WI38 (cell line): ENCODE measurements around the gene MZF1.

Source experiments
- H3K4me3 ChIP-seq: 2 replicates; pipeline ENCODE4 v1.5.1; 2011; ENCODE audit warnings: low read depth, mild to moderate bottlenecking, control low read depth, low read length
- TF ChIP-seq, protein P1 (sequence below): IDR thresholded peaks from 2 replicates; pipeline ENCODE4 v1.5.1; 2012; ENCODE audit warnings: low read depth, mild to moderate bottlenecking, control low read depth, low read length

Gene MZF1

GRCh38 chr19:58551577-58552471, 21.3 kb downstream of the MZF1 start:
- TF ChIP-seq, protein P1, sequence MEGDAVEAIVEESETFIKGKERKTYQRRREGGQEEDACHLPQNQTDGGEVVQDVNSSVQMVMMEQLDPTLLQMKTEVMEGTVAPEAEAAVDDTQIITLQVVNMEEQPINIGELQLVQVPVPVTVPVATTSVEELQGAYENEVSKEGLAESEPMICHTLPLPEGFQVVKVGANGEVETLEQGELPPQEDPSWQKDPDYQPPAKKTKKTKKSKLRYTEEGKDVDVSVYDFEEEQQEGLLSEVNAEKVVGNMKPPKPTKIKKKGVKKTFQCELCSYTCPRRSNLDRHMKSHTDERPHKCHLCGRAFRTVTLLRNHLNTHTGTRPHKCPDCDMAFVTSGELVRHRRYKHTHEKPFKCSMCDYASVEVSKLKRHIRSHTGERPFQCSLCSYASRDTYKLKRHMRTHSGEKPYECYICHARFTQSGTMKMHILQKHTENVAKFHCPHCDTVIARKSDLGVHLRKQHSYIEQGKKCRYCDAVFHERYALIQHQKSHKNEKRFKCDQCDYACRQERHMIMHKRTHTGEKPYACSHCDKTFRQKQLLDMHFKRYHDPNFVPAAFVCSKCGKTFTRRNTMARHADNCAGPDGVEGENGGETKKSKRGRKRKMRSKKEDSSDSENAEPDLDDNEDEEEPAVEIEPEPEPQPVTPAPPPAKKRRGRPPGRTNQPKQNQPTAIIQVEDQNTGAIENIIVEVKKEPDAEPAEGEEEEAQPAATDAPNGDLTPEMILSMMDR, result no peak

GRCh38 chr19:58551123-58551497, 22.0 kb downstream of the MZF1 start:
- no peak overlapping the region for H3K4me3 ChIP-seq
- TF ChIP-seq, protein P1, result no peak

More at GRCh38 chr19:58551577-58552471, 21.3 kb downstream of the MZF1 start:
- no peak overlapping the region for H3K4me3 ChIP-seq

DNA sequence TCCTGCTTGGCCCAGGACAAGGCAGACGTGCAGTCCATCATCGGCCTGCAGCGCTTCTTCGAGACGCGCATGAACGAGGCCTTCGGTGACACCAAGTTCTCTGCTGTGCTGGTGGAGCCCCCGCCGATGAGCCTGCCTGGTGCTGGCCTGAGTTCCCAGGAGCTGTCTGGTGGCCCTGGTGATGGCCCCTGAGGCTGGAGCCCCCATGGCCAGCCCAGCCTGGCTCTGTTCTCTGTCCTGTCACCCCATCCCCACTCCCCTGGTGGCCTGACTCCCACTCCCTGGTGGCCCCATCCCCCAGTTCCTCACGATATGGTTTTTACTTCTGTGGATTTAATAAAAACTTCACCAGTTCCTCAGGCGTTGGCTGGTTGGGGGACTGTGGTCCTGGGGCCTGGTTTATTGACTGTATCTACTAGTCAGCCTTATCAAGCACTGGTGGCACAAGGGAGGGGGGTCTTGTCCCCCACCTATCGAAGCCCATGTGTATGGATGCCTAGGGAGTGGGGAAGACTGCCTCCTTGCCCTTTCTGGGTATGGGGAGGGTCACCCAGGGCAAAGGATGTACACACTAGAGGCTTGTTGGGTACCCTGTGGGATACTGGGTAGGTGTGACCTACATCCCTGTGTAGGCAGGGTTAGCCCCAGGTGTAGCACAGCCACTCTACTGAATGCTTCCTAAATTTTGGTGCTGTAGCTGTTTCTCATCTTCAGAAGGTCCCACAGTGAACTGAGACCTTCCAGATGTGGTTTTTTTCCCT, 22.6 kb downstream of the MZF1 start:
- TF ChIP-seq, protein P1, result no peak
- H3K4me3 ChIP-seq, result no peak overlapping the region

DNA sequence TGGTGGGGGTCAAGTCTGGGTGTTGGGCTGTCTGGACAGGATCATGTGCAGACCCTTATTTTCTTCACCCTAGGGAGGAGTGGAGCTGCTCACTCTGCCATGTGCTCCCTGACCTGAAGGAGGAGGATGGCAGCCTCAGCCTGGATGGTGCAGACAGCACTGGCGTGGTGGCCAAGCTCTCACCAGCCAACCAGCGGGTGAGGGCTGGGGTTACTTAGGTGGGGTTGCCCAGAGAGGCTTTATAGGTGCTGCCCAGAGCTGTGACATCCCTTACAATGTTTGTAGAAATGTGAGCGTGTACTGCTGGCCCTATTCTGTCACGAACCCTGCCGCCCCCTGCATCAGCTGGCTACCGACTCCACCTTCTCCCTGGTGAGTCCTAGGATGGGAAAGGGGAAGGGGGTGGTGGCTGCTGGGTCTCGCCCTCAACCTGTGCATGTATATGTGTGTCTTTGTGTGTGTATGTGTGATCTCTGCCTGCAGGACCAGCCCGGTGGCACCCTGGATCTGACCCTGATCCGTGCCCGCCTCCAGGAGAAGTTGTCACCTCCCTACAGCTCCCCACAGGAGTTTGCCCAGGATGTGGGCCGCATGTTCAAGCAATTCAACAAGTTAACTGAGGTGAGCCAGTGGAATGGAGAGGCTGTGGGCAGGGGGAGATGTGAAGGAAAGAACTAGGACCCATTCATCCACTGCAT, 23.3 kb downstream of the MZF1 start:
- TF ChIP-seq, protein P1, result no peak
- H3K4me3 ChIP-seq, result no peak overlapping the region

- TF ChIP-seq, protein P1, result no peak
- H3K4me3 ChIP-seq, result no peak overlapping the region
Measured at GRCh38 chr19:58548859-58549663, 24.1 kb downstream of the MZF1 start.

GRCh38 chr19:58547323-58548312, 25.5 kb downstream of the MZF1 start:
- TF ChIP-seq, protein P1, result no peak
- H3K4me3 ChIP-seq, result no peak overlapping the region
